A549 (cell line): Measurements from ENCODE around the gene ADCY3. TPM values are rescaled to one million over a fixed set of nuclear protein-coding genes. Genes with fewer than 3 reads are reported as not detected.

Experiments
- ATAC-seq, 2 experiments: fragments of 200-7000 bp in 1 of 2; fragments of >200 bp in 1 of 2; cut with Nextera tagmentation in 1 of 2; cut with Tn5 transposase in 1 of 2; 3 replicates each; pipeline versions ENCODE4 v1.8.0 to v1.9.1; 2018 to 2020; ENCODE audit warnings: mild to moderate bottlenecking in 1 of 2, moderate library complexity in 1 of 2
- CTCF ChIA-PET: fragments of 300-600 bp; sonication (Branson Sonifier 250); formaldehyde crosslinking; extraction: SDS; loops from one replicate; lab custom pipeline; 2021; ENCODE audit warnings: antibody characterized with exemption, inconsistent platforms; lab: Yijun Ruan, JAX
- POLR2A ChIA-PET: fragments of 350-600 bp; formaldehyde crosslinking; extraction: SDS; loops from one replicate; lab custom pipeline; 2021; ENCODE audit warnings: antibody characterized with exemption, inconsistent platforms; lab: Yijun Ruan, JAX
- DNase-seq, 2 experiments: peaks; one replicate each; pipeline versions ENCODE4 v3.0.0 to v3.0.0-alpha.2; 2011 to 2016; ENCODE audit warnings: low read depth in 1 of 2, low spot score in 1 of 2
- FAIRE-seq: peaks from 2 replicates; lab custom pipeline; 2011; peaks lifted over from hg19 to GRCh38; lab: Jason Lieb, UNC
- H3K27ac ChIP-seq, 2 experiments: fragments of >200 bp; sonication (Bioruptor Twin); formaldehyde crosslinking; 3 replicates each; pipeline ENCODE4 v1.5.1; 2016 to 2017
- H3K4me1 ChIP-seq: fragments of >200 bp; sonication (Bioruptor Twin); formaldehyde crosslinking; 3 replicates; pipeline ENCODE4 v1.6.1; 2016
- H3K4me2 ChIP-seq: fragments of >200 bp; sonication (Bioruptor Twin); formaldehyde crosslinking; 3 replicates; pipeline ENCODE4 v1.6.1; 2016
- H3K4me3 ChIP-seq: fragments of >200 bp; sonication (Bioruptor Twin); formaldehyde crosslinking; 3 replicates; pipeline ENCODE4 v1.5.1; 2016
- H3K9me3 ChIP-seq: fragments of >200 bp; sonication (Bioruptor Twin); formaldehyde crosslinking; 3 replicates; pipeline ENCODE4 v1.6.1; 2016
- ATOH8 ChIP-seq: fragments of 250-450 bp; sonication (Bioruptor Pico); IDR thresholded peaks from 2 replicates; pipeline ENCODE4 v1.5.0; 2020; ENCODE audit warnings: low read depth, mild to moderate bottlenecking, moderate library complexity
- BHLHE40 ChIP-seq: IDR thresholded peaks from 2 replicates; pipeline ENCODE4 v1.6.1; 2012; ENCODE audit warnings: low read depth, low read length, inconsistent platforms
- CHD2 ChIP-seq: fragments of 150-350 bp; IDR thresholded peaks from 2 replicates; pipeline ENCODE4 v1.6.1; 2014; ENCODE audit warnings: low read length; ENCODE audit not compliant: partially characterized antibody
- EHMT2 ChIP-seq: fragments of 200-600 bp; sonication (generic); IDR thresholded peaks from 2 replicates; pipeline ENCODE4 v1.6.1; 2016; ENCODE audit warnings: antibody characterized with exemption, low read depth, mild to moderate bottlenecking, moderate library complexity
- ESRRA ChIP-seq: fragments of 150-350 bp; IDR thresholded peaks from 2 replicates; pipeline ENCODE4 v1.6.1; 2014; ENCODE audit warnings: mild to moderate bottlenecking, low read length, borderline replicate concordance
- FOSL2 ChIP-seq, 2 experiments: fragments of 450-650 bp in 1 of 2; fragments of >200 bp in 1 of 2; sonication (Bioruptor Twin) in 1 of 2; formaldehyde crosslinking; IDR thresholded peaks; 2 replicates each; pipeline versions ENCODE4 v1.5.0 to v1.6.1; 2016 to 2020; ENCODE audit warnings: mild to moderate bottlenecking in 1 of 2, moderate library complexity in 1 of 2
- FOXS1 ChIP-seq: fragments of 250-450 bp; sonication (Bioruptor Pico); IDR thresholded peaks from 2 replicates; pipeline ENCODE4 v1.5.0; 2020; ENCODE audit warnings: mild to moderate bottlenecking, moderate library complexity
- HMGXB4 ChIP-seq: fragments of 250-450 bp; sonication (Bioruptor Pico); IDR thresholded peaks from 2 replicates; pipeline ENCODE4 v1.5.0; 2021; ENCODE audit warnings: mild to moderate bottlenecking, moderate library complexity, borderline replicate concordance
- HOXA7 ChIP-seq: fragments of 250-450 bp; sonication (Bioruptor Pico); IDR thresholded peaks from 2 replicates; pipeline ENCODE4 v1.5.0; 2020; ENCODE audit warnings: mild to moderate bottlenecking, moderate library complexity
- HOXB13 ChIP-seq: fragments of 250-450 bp; sonication (Bioruptor Pico); IDR thresholded peaks from 2 replicates; pipeline ENCODE4 v1.5.0; 2020; ENCODE audit warnings: low read depth, mild to moderate bottlenecking, moderate library complexity
- HOXB5 ChIP-seq: fragments of 250-450 bp; sonication (Bioruptor Pico); IDR thresholded peaks from 2 replicates; pipeline ENCODE4 v1.5.0; 2020; ENCODE audit warnings: mild to moderate bottlenecking, moderate library complexity
- JUN ChIP-seq, 2 experiments: fragments of >200 bp; sonication (Bioruptor Twin); formaldehyde crosslinking; IDR thresholded peaks; 2 replicates in 1 of 2; 3 replicates in 1 of 2; pipeline ENCODE4 v1.6.1; 2016 to 2017
- JUNB ChIP-seq: fragments of >200 bp; sonication (Bioruptor Twin); formaldehyde crosslinking; IDR thresholded peaks from 2 replicates; pipeline ENCODE4 v1.6.1; 2016
- KDM1A ChIP-seq: fragments of 200-600 bp; sonication (generic); IDR thresholded peaks from 2 replicates; pipeline ENCODE4 v1.6.1; 2016; ENCODE audit warnings: low read depth, mild to moderate bottlenecking
- KDM5A ChIP-seq: fragments of 200-600 bp; sonication (generic); IDR thresholded peaks from 2 replicates; pipeline ENCODE4 v1.6.1; 2016; ENCODE audit warnings: antibody characterized with exemption, mild to moderate bottlenecking
- MAFK ChIP-seq: fragments of 450-650 bp; IDR thresholded peaks from 2 replicates; pipeline ENCODE4 v1.6.1; 2014; ENCODE audit not compliant: partially characterized antibody
- NFE2L2 ChIP-seq: fragments of 150-350 bp; conservative IDR thresholded peaks from 2 replicates; pipeline ENCODE4 v1.6.1; 2014; ENCODE audit warnings: low read length
- NR3C1 ChIP-seq: fragments of >200 bp; sonication (Bioruptor Twin); formaldehyde crosslinking; IDR thresholded peaks from 3 replicates; pipeline ENCODE4 v1.6.1; 2017
- PBX3 ChIP-seq: IDR thresholded peaks from 2 replicates; pipeline ENCODE4 v1.6.1; 2012
- POLR2A ChIP-seq: IDR thresholded peaks from 2 replicates; pipeline ENCODE4 v1.6.1; 2012; ENCODE audit warnings: mild to moderate bottlenecking, low read length
- POLR2AphosphoS2 ChIP-seq: conservative IDR thresholded peaks from 2 replicates; pipeline ENCODE4 v1.6.1; 2012; ENCODE audit warnings: low read length, improper control_type of control experiment, inconsistent platforms
- RCOR1 ChIP-seq: fragments of 150-350 bp; IDR thresholded peaks from 2 replicates; pipeline ENCODE4 v1.6.1; 2014; ENCODE audit warnings: antibody characterized with exemption, low read length, low read depth
- REST ChIP-seq: fragments of 200-600 bp; sonication (generic); IDR thresholded peaks from 2 replicates; pipeline ENCODE4 v1.6.1; 2016; ENCODE audit warnings: antibody characterized with exemption, mild to moderate bottlenecking, moderate library complexity
- SMC3 ChIP-seq: fragments of >200 bp; sonication (Bioruptor Twin); formaldehyde crosslinking; IDR thresholded peaks from 3 replicates; pipeline ENCODE4 v1.6.1; 2018; ENCODE audit warnings: inconsistent platforms
- SREBF2 ChIP-seq: fragments of 450-650 bp; IDR thresholded peaks from 2 replicates; pipeline ENCODE4 v1.6.1; 2014; ENCODE audit warnings: mild to moderate bottlenecking, moderate library complexity
- TFCP2L1 ChIP-seq: fragments of 250-450 bp; sonication (Bioruptor Pico); IDR thresholded peaks from 2 replicates; pipeline ENCODE4 v1.5.0; 2021; ENCODE audit warnings: mild to moderate bottlenecking
- USF2 ChIP-seq: fragments of 450-650 bp; IDR thresholded peaks from 2 replicates; pipeline ENCODE4 v1.6.1; 2014; ENCODE audit warnings: antibody characterized with exemption
- ZC3H11A ChIP-seq: fragments of 450-650 bp; IDR thresholded peaks from 2 replicates; pipeline ENCODE4 v1.6.1; 2014; ENCODE audit warnings: antibody characterized with exemption, mild to moderate bottlenecking
- ZSCAN20 ChIP-seq: fragments of 250-450 bp; sonication (Bioruptor Pico); IDR thresholded peaks from 2 replicates; pipeline ENCODE4 v1.8.0; 2022; ENCODE audit warnings: mild to moderate bottlenecking, moderate library complexity
- WGBS: methylation state at CpG from one replicate; pipeline ENCODE4 v1.1.6; 2017; ENCODE audit errors: missing lambda C conversion rate; 5-methylcytosine and 5-hydroxymethylcytosine counted together
- polyA plus RNA-seq, 4 experiments: library from polyadenylated mRNA; depleted of rRNA in 3 of 4; stranded (reverse); fragments of >200 nt; fragmentation: RNase III in 1 of 4; extraction: RNeasy Plus Mini Kit Qiagen cat#74134 plus additional on column Dnase treatment in 1 of 4; gene quantifications; 2 replicates in 3 of 4; 3 replicates in 1 of 4; pipeline ENCODE4 v1.2.3, GENCODE V29; 2011 to 2017

Gene ADCY3
- polyA plus RNA-seq, 2 of the 4 experiments (the other 2 are of a cell fraction), result 37.4 to 65.4 TPM

- 94% methylated on average over 20 of the region's 20 CpGs for whole genome bisulfite sequencing
- Histone ChIP-seq H3K4me3 (no peak overlapping the region), H3K4me2 (no peak overlapping the region), H3K9me3 (peaks cover under 1% of the 10 kb centered on the region), H3K4me1 (no peaks in the 10 kb centered on the region), H3K27ac (no peak overlapping the region)
- TF ChIP-seq ATOH8, result no peak
- TF ChIP-seq POLR2AphosphoS2, result no peak
- no peak for TF ChIP-seq TFCP2L1 (CRISPR knock-in tag)
- no peak for TF ChIP-seq KDM5A
- TF ChIP-seq HOXB5 (CRISPR knock-in tag), result no peak
- TF ChIP-seq JUN (IDR thresholded peaks at IDR 0.05), result no peak
- no peak for TF ChIP-seq MAFK
- no peak for TF ChIP-seq EHMT2
- TF ChIP-seq JUNB, result no peak
- no peak for TF ChIP-seq HMGXB4 (CRISPR knock-in tag)
- TF ChIP-seq HOXA7, result no peak
- TF ChIP-seq ESRRA, result no peak
- TF ChIP-seq KDM1A, result no peak
- TF ChIP-seq CHD2, result no peak
- no peak for TF ChIP-seq ZC3H11A
- ChIA-PET CTCF (interaction anchor here (0.9 to 1.2 kb wide), 3 partner anchors 11 to 249 kb away, joined by 3 to 4 read pairs (median 3); no protein-coding TSS in a partner anchor), POLR2A (no interaction called here)
- ATAC-seq (no peak), DNase-seq (no peak), FAIRE-seq (no peak)
Observed at GRCh38 chr2:24887307-24887874, 32.6 kb downstream of the ADCY3 start.

GRCh38 chr2:24886691-24887304, 33.2 kb downstream of the ADCY3 start:
- DNase-seq, result no peak
- no peak for TF ChIP-seq USF2
- TF ChIP-seq HOXB13 (CRISPR knock-in tag), result no peak
- TF ChIP-seq PBX3, result no peak
- no peak for TF ChIP-seq TFCP2L1 (CRISPR knock-in tag)
- TF ChIP-seq NFE2L2, result no peak
- TF ChIP-seq NR3C1, result no peak
- TF ChIP-seq BHLHE40, result no peak
- TF ChIP-seq POLR2A, result no peak
- TF ChIP-seq SMC3, result no peak
- no peak for TF ChIP-seq ATOH8
- no peak for TF ChIP-seq FOSL2 (IDR thresholded peaks at IDR 0.05)
- TF ChIP-seq FOSL2 (CRISPR knock-in tag; IDR thresholded peaks at IDR 0.05), result no peak
- no peak for TF ChIP-seq REST
- no peak for TF ChIP-seq SREBF2
- TF ChIP-seq ESRRA, result no peak
- TF ChIP-seq EHMT2, result no peak
- TF ChIP-seq RCOR1, result no peak
- TF ChIP-seq ZSCAN20 (CRISPR knock-in tag), result no peak
- no peak for TF ChIP-seq FOXS1
- TF ChIP-seq, all 56 proteins: peak for 0
- Histone ChIP-seq H3K4me1 (no peaks in the 10 kb centered on the region), H3K4me2 (no peak overlapping the region), H3K4me3 (no peak overlapping the region), H3K9me3 (no peaks in the 10 kb centered on the region), H3K27ac (no peak overlapping the region)
- ChIA-PET POLR2A (no interaction called here), CTCF (interaction anchor here (0.9 to 1.2 kb wide), 6 partner anchors 10 to 477 kb away, joined by 3 to 4 read pairs (median 3); no protein-coding TSS in a partner anchor)
- 87% methylated on average over 16 of the region's 16 CpGs for WGBS
- FAIRE-seq, result no peak
- no peak; a peak in 1 of 6 replicates for ATAC-seq
